Measurements from ENCODE around the gene GRIK1. TPM values are rescaled to one million over a fixed set of nuclear protein-coding genes. Genes with fewer than 3 reads are reported as not detected.

GRIK1 gene
- total RNA-seq, 1 experiment from 2014 or later: not detected

DNA sequence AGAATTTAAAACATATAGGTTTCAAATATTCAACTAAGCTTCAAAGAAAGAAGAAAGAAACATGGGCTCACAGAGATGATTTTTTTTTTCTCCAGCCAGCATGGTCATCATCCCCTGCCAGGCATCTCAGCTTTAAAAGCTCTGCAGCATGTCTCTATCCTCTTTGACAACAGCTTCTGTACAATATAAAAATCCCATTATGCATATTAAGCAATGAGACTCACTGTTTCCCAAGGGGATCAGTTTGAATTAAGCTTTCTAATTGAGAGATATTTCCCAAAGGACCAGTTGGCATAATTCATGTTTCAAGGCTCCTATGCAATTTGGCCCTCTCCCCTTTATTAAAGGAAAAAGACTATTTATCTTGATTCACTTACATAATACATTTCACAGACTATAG is 220.3 kb downstream of the GRIK1 start:
- DNase-seq (ENCODE audit: low spot score): no peak

DNA sequence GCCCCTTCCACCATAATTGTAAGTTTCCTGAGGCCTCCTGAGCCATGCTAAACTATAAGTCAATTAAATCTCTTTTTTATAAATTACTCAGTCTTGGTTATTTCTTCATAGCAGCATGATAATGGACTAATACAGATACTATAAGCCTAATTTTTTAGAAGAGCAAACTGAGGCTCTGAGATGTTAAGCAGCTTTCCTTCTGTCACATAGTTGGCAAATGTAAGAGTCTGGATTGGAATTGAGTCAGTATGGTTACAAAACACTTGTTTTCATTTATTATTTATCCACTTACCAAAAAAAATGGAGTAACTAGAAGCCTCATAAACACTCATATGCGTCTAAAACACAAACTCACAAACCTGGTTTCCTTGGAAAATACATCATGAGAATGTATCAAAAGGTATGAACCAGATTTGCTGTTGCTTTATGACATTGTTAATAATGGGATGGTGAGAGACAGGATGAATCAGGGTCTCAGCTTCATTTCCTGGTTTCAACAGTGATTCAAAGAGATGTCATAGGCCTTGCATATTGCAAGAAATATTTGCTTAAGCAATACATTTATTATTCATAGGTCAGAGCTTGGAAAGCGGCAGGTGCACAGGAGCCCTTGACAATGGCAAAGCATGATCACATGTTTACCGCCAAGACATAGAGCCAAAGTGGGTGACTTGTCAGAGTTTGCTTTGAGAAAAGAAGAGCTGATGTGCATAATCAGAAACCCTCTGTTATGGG is 221.5 kb downstream of the GRIK1 start:
- no peak for DNase-seq (ENCODE audit: low spot score)

DNA sequence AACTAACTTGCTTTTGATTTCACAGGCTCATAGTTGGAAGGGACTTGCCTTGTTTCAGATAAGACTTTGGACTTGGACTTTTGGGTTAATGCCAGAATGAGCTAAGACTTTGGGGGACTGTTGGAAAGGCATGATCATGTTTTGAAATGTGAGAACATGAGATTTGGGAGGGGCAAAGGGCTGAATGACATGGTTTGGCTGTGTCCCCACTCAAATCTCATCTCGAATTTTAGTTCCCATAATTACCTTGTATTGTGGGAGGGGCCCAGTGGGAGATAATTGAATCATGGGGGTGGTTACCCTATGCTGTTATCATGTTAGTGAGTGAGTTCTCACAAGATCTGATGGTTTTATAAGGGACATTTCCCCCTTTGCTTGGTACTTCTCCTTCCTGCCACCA is 222.1 kb downstream of the GRIK1 start:
- DNase-seq (ENCODE audit: low spot score): no peak

DNA sequence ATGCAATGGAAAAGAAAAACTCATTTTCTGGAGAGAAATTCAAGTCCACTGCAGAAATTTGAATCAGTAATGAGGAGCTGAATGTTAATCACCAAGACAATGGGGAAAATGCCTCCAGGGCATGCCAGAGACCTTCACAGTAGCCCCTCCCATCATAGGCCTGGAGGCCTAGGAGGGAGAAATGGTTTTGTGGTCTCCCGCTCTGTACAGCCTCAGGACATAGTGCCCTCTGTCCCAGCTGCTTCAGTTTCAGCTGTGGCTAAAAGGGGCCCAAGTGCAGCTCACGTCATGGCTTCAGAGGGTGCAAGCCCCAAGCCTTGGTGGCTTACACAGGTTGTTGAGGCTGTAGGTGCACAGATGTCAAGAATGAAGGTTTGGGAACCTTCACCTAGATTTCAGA is 223.0 kb downstream of the GRIK1 start:
- DNase-seq (ENCODE audit: low spot score): no peak

DNA sequence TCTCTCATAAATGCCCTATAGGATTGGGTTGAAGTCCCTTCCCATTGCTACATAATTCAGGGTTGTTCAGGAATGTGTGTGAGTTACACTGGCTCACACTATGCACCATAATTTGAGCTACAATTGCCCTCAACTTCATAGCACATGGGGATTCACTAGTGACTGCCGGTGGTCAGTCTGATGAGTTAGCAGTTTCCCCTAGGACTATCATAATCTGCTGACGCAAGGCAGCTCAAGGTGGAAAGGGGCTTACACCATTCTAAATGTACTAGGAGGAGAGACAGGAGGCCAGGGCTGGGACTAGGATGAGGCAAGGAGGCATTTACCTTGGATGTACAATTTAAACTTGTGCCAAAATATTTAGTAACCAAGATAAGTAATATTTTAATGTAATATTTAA is 224.7 kb downstream of the GRIK1 start:
- no peak for DNase-seq (ENCODE audit: low spot score)

DNA sequence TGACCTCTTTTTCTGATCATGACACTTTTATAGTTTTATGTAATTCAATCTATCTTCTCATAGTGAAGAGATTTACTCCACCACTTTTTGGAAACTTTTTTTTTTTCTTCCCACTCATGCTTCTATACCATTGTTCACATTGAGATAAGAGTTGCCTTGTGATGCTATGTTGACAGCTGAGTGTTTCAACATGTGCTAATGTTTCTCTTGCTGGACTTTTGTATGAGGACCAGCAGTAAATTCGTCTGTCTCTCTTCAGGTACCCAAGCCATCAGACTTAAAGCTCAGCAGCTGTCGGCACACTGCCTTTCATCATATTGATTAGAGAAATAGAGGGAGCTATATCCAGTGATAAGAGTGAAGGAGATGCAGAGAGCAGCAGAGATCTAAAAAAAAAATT is 227.0 kb downstream of the GRIK1 start:
- DNase-seq (ENCODE audit: low spot score): no peak

DNA sequence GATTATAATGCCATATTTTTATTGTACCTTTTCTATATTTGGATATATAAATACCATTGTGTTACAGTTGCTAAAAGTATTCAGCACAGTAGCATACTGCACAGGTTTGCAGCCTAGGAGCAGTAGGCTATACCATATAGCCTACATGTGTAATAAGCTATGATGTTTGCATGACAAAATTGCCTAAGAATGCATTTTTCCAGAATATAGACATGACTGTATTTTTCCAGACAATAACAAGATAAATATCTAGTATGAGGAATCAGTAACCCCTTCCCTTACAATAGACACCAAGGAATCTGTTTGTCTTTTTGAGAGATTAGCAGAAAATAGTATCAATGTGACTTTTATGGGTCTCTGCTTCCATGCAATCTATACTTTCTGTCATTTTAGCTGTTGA is 228.6 kb downstream of the GRIK1 start:
- DNase-seq (ENCODE audit: low spot score): no peak

DNA sequence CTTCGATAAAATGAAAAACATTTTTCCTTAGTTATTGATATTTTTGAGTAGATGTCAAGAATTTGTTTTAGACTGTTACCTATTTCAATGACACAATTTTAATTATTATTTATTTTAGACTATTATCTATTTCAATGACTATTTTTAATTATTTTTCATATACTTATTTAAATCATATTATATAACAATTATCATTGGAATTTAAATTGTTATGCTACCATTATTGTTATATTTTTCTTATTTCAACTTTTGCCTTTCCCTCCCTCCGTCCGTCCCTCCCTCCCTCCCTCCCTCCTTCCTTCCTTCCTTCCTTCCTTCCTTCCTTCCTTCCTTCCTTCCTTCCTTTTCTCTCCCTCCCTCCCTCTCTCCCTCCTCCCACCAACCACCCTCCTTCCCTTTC is 229.3 kb downstream of the GRIK1 start:
- no peak for DNase-seq (ENCODE audit: low spot score)

DNA sequence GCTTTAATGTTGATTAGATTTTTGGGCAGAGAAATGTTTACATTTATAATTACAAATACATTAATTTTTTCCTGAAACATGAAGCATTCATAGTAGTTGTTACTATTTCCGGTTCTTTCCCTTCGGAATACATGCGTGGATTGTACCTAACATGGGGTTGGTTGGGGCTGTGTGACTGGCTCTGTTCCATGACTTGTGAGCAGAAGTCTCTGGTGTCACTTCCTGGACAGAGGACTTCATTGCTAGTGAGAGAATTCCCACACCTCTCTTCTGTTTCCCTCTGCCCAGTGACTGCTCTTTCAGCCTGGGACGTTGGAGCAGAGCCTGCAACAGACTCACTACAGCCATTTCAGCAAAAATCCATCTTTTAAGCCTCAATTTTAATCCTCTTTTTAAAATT is 231.4 kb downstream of the GRIK1 start:
- DNase-seq (ENCODE audit: low spot score): no peak

DNA sequence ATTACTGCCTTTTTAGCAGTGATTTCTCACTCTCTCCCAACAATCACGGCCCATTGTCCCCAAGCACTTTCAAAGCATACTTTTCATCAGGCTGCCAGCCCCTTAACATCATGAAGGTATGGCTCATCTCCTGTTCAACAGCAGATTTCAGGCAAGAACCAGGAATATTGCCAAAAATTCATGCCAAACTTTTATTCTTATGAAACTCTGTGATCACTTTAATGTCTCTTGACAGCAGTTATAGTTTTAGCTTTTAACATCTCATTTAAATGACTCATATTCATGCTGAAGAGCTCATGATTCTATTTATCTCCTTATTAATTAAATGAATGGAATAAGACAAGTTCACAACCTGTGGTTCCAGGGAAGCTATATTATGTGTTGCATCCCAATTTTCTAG is 235.1 kb downstream of the GRIK1 start:
- DNase-seq (ENCODE audit: low spot score): no peak

DNA sequence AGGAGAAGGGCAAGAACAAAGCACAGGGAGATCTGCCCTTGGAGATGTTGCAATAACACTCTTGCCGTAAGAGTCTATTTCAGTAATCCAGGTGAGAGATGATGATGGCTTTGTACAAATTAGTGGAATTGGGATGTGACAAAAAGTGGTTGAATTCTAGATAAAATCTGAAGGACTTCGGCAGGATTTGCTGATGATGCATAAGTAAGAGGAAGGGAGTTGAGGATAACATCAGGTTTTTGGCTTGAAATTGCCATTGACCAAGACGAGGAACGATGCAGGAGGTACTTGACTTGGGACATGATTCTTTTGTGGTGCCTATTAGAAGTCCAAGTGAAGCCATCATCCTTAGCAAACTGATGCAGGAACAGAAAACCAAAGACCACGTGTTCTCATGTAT is 238.1 kb downstream of the GRIK1 start:
- DNase-seq (ENCODE audit: low spot score): no peak

DNA sequence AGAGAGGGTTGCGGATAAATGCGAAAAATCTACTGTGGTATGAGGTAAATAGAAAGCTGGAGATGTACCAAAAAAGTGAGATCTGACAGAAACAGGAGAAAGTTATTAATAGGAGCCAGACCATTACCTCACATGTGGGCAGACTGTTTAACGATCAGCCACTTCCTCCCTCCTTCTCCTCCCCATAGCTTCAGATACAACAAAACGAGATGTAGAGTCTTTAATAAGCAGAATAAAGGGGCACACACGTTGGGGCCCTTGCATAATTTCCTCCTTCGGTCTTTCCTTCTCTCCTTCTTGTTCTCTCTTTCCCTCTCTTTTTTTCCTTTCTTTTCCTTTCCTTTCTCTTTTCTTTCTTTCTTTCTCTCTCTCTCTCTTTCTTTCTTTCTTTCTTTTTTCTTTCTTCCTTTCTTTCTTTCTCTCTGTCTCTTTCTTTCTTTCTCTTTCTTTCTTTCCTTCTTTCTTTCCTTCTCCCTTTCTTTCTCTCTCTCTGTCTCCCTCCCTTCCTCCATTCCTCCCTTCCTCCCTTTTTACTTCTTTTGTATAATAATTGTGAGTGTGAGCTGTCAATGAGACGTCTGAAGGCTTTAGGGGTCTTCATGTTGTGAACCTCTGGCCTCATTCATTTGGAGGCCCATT is 242.1 kb downstream of the GRIK1 start:
- no peak for DNase-seq (ENCODE audit: low spot score)

DNA sequence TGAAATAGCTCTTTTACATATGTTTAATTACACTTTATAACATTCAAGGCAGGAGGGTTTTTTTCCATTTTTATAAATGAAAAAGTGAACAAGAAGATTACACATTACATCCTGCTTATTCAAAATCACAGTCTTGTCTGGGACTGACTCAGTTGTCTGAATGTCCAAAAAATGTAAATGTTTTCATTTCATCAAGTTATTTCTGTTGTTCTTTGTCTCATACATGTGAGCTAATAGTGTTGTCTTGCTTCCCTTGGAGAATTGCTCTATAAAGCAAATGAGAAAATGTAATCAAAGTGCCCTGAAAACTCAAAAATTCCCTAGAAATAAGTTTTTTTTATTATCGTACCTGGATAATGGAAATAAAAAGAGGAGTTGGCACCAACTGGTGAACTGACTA is 242.9 kb downstream of the GRIK1 start:
- no peak for DNase-seq (ENCODE audit: low spot score)

DNA sequence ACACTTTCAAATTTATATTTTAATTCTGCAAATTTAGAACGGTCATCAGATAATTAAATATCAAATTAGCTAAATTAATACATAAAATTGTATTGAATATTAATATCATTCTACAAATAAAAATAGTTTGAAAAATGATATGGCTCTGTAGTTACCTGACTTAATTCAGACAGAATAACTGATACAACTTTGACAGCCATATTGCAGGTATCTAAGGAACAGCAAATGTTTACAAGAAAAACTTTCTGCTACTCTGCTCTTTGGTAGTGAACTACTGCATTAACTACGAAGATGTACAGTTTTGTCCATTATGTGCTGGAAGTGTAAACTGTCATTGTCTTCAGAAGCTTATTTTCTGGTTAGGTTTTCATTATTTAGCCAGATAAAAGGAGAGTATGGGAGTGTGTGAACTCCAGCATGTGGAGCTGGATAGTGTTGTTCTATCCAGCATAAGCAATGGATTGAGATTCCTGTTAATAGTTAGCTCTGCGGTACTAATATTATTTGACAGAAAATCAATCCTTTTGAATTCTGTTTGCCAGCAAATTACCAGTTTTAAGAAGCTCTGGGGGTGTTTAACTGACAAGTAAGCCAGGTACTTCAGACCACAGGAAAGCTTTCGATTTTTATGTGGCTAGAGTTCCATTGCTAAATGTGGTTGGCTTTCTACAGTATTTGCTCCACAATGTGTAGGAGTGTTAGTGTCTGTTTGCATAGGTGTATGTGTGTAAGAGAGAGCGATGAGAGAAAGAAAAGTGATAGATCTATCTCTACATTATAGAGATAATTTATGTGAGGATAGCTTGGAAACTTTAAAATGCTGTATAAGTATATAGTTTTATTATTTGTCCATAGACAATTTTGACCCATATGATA is 247.9 kb downstream of the GRIK1 start:
- no peak for DNase-seq (ENCODE audit: low spot score)

DNA sequence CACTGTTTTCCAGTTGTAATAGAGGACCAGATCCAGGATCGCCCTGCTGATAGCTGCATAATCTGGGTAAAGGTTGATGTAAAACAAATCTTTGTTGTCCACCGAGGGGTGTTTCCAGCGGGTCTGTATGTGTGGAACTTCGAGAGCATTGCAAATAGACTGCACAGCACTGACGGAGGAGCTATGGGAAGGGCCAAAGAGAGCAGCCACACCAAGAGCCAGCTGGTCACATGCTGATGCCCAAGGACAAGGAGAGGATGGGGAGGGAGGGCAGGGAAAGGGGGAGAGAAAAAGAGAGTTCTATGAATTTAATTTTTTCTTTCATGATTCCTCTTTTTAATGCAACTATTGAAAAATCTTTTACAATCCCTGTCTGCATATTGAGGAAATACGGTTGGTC is 250.0 kb downstream of the GRIK1 start:
- no peak for DNase-seq (ENCODE audit: low spot score)

DNA sequence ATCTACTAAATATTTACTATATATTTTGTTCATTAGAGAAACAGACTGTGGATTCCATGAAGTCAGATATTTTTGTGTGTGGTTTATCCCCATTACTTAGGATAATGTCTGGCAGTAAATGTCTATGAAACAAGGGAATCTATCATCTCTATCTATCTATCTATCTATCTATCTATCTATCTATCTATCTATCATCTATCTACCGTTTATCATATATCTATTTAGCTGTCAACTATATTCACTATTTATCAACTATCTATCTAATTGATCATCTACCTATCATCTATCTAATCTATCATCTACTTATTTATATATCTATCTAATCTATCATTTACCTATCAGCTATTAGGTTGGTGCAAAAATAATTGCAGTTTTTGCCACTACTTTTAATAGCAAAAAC is 255.7 kb downstream of the GRIK1 start:
- no peak for DNase-seq (ENCODE audit: low spot score)

DNA sequence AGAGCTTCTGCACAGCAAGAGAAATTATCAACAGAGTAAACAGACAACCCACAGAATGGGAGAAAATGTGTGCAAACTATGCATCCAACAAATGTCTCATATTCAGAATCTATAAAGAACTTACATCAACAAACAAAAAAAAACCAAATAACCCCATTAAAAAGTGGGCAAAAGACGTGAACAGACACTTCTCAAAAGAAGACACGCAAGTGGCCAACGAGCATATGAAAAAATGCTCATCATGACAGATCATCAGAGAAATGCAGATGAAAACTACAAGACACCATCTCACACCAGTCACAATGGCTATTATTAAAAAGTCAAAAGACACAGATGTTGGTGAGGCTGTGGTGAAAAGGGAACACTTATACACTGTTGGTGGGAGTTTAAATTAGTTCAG is 257.0 kb downstream of the GRIK1 start:
- no peak for DNase-seq (ENCODE audit: low spot score)

DNA sequence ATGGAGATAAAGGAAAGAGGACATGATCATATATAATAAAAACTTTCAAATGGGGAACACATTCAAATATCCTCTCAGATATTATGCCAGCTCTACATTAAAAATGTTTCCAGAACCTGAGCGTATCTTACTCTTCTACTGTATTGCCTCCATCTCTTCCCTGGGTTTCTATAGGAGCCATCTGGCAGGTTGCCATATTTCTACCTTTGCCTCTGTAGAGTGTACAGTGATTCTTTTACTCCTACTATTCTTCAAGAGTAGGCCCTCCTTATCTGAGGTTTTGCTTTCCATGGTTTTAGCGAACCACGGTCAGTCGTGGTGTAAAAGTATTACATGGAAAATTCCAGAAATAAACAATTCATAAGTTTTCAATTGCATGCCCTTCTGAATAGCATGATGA is 259.5 kb downstream of the GRIK1 start:
- no peak for DNase-seq (ENCODE audit: low spot score)

DNA sequence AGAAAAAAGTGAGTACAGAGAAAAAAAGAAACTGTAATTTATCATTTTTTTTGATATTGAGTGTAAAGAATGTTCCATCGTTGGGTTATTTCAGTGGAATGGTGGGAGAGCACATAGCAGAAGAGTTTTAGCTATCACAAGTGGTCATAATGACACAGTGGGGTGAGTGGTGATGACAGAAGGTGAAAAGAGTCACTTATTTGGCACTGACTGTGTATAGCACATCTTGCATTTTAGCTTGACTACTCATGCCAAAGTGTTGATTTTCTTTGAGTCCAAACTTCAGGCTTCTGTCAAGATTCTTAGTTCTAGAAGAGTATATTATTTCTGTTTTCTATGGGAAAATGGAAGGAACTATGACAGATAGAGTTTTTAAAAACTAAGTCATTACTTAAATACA is 261.2 kb downstream of the GRIK1 start:
- no peak for DNase-seq (ENCODE audit: low spot score)

DNA sequence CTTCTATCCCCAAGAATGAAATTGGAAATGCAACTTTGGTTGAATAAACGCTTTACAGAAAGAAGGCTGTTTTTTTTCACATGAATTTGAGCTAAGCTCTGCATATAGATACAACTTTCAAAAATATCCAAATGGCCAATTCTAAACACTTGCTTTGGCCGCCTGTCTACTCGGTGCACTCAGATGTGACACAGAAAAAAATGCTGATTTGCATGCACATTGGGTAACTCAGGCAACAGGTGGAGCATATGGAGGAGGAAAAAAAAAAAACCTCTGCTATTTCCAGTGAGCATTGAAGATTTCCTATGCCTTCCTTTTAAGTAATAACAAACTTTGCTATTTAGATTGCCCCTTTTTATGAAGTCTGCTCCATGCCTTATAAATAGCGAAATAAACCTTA is 262.5 kb downstream of the GRIK1 start:
- no peak for DNase-seq (ENCODE audit: low spot score)

DNA sequence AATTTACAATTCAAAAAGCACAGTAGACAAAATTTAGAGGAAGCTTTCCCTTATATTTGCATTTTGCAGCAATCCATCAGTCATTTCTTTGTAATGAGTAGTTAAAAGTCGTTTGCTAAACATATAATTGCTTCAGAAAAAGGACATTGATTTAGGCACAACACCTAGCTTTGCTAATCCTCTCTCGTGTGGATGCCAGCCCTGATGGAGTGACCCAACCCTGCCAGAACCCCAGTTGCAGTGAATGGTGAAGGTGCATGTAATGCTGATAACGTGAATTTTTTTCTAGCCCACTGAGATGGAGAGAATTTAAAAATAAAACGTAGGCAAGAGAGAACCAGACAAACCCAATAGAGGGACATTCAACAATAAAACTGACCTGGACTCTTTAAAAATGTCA is 263.4 kb downstream of the GRIK1 start:
- DNase-seq (ENCODE audit: low spot score): no peak

DNA sequence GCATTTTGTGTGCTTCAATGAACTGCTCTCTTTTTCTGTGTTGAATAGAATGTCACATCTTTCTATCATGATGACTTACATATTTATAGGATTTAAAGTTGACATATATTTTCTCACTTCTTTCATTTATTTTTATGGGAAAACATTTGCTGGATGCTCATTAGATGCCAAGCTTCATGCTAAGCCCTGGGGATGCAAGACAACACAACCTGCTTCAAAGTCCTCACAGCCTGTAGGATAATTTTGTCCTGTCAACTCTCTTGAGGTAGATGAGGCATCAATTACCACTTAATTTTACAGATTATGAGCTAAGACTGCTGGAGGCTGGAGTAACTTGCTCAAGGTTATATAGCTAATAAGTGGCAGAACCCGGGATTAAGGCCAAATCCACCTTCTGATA is 264.3 kb downstream of the GRIK1 start:
- DNase-seq (ENCODE audit: low spot score): no peak

DNA sequence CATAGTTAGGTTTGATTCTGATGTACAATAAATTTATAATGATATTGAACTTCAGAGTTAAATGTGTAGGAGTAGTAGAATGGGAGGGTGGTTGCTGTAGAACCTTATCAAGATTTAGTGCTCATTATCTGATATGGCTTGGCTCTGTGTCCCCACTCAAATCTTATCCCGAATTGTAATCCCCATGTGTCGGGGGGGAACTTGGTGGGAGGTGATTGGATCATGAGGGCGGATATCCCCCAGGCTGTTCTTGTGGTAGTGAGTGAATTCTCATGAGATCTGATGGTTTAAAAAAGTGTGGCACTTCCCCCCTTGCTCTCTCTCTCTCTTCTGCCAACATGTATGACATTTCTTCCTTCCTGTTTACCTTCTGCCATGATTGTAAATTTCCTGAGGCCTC is 265.5 kb downstream of the GRIK1 start:
- DNase-seq (ENCODE audit: low spot score): no peak
